Neural cell (in vitro differentiated cells): ENCODE results near the gene MRPL28. TPM values are rescaled to one million over a fixed set of nuclear protein-coding genes. Genes with fewer than 3 reads are reported as not detected.

Experiments
- H2AFZ ChIP-seq: fragments of 200-600, 300-800 bp; sonication (generic), shearing (Covaris generic); 2 replicates; pipeline ENCODE4 v1.6.0; 2014; ENCODE audit warnings: low read depth, mild to moderate bottlenecking, antibody characterized with exemption, low read length, moderate library complexity
- H3F3A ChIP-seq: fragments of 200-600 bp; shearing (Covaris generic); 2 replicates; pipeline ENCODE4 v1.6.1; 2016; ENCODE audit warnings: mild to moderate bottlenecking, moderate library complexity, mixed read lengths, antibody characterized with exemption, low read length; ENCODE audit not compliant: insufficient read depth, poor library complexity, severe bottlenecking
- H3K27ac ChIP-seq: fragments of 200-600, 300-800 bp; sonication (generic), shearing (Covaris generic); 2 replicates; pipeline ENCODE4 v1.5.1; 2014; ENCODE audit warnings: mild to moderate bottlenecking, low read length, moderate library complexity
- H3K27me3 ChIP-seq: fragments of 300-800, 200-600 bp; sonication (generic), shearing (Covaris generic); 2 replicates; pipeline ENCODE4 v1.6.0; 2014; ENCODE audit warnings: mild to moderate bottlenecking, low read depth, low read length, moderate library complexity; ENCODE audit not compliant: insufficient read depth
- H3K36me3 ChIP-seq: fragments of 300-800, 200-600 bp; sonication (generic), shearing (Covaris generic); 2 replicates; pipeline ENCODE4 v1.5.1; 2014; ENCODE audit warnings: mild to moderate bottlenecking, antibody characterized with exemption, low read length, moderate library complexity; ENCODE audit not compliant: insufficient read depth
- H3K4me2 ChIP-seq: fragments of 300-800, 200-600 bp; sonication (generic), shearing (Covaris generic); 2 replicates; pipeline ENCODE4 v1.6.0; 2014; ENCODE audit warnings: mild to moderate bottlenecking, low read length
- H3K4me3 ChIP-seq: fragments of 300-800, 200-600 bp; sonication (generic), shearing (Covaris generic); 2 replicates; pipeline ENCODE4 v1.5.1; 2014; ENCODE audit warnings: mild to moderate bottlenecking, low read length, moderate library complexity
- H3K79me2 ChIP-seq: fragments of 200-600 bp; shearing (Covaris generic); replicated peaks from 2 replicates; pipeline ENCODE4 v1.6.0; 2014; ENCODE audit warnings: mild to moderate bottlenecking, low read length, moderate library complexity; ENCODE audit not compliant: insufficient read depth
- H3K9ac ChIP-seq: fragments of 300-800, 200-600 bp; sonication (generic), shearing (Covaris generic); 2 replicates; pipeline ENCODE4 v1.6.1; 2016; ENCODE audit warnings: mild to moderate bottlenecking, low read length, mixed read lengths
- H3K9me2 ChIP-seq: fragments of 200-600 bp; shearing (Covaris generic); 2 replicates; pipeline ENCODE4 v1.6.1; 2016; ENCODE audit warnings: mild to moderate bottlenecking, low read length, mixed read lengths; ENCODE audit not compliant: insufficient read depth
- H3K9me3 ChIP-seq: fragments of 200-600, 300-800 bp; sonication (generic), shearing (Covaris generic); 2 replicates; pipeline ENCODE4 v1.6.1; 2016; ENCODE audit warnings: mild to moderate bottlenecking, mixed run types, low read length, moderate library complexity, mixed read lengths
- H4K20me1 ChIP-seq: fragments of 200-600 bp; shearing (Covaris generic); 2 replicates; pipeline ENCODE4 v1.6.1; 2016; ENCODE audit warnings: mild to moderate bottlenecking, mixed run types; ENCODE audit not compliant: insufficient read depth
- EP300 ChIP-seq: fragments of 450-650 bp; conservative IDR thresholded peaks from 2 replicates; pipeline ENCODE4 v1.6.1; 2014; ENCODE audit warnings: antibody characterized with exemption, mild to moderate bottlenecking, moderate library complexity; ENCODE audit not compliant: poor library complexity, severe bottlenecking
- EZH2 ChIP-seq: fragments of 200-600, 300-800 bp; shearing (Covaris generic), sonication (generic); IDR thresholded peaks from 2 replicates; pipeline ENCODE4 v1.6.1; 2014; ENCODE audit warnings: antibody characterized with exemption, low read length, borderline replicate concordance, mild to moderate bottlenecking; ENCODE audit not compliant: insufficient read depth, poor library complexity, severe bottlenecking
- MXI1 ChIP-seq: fragments of 450-650 bp; conservative IDR thresholded peaks from 2 replicates; pipeline ENCODE4 v1.6.1; 2014; ENCODE audit warnings: antibody characterized with exemption, mild to moderate bottlenecking; ENCODE audit not compliant: poor library complexity, severe bottlenecking
- POLR2AphosphoS5 ChIP-seq: IDR thresholded peaks from 2 replicates; pipeline ENCODE4 v1.6.1; 2012
- RAD21 ChIP-seq: fragments of 450-650 bp; conservative IDR thresholded peaks from 2 replicates; pipeline ENCODE4 v1.6.1; 2014; ENCODE audit warnings: antibody characterized with exemption, mild to moderate bottlenecking, moderate library complexity
- SMC3 ChIP-seq: fragments of 450-650 bp; conservative IDR thresholded peaks from 2 replicates; pipeline ENCODE4 v1.6.1; 2014; ENCODE audit warnings: antibody characterized with exemption, mild to moderate bottlenecking, moderate library complexity; ENCODE audit not compliant: poor library complexity
- TAF1 ChIP-seq: IDR thresholded peaks from 2 replicates; pipeline ENCODE4 v1.6.1; 2012; ENCODE audit warnings: low read depth
- polyA plus RNA-seq: library from polyadenylated mRNA; depleted of rRNA; stranded (reverse); fragments of >200 nt; gene quantifications from 2 replicates; pipeline ENCODE4 v1.2.3, GENCODE V29; 2014
- TF ChIP-seq, protein P1 (sequence below): fragments of 450-650 bp; IDR thresholded peaks from 2 replicates; pipeline ENCODE4 v1.5.1; 2014; ENCODE audit warnings: antibody characterized with exemption, mild to moderate bottlenecking, moderate library complexity; ENCODE audit not compliant: poor library complexity, severe bottlenecking
- TF ChIP-seq, protein P2 (sequence below): IDR thresholded peaks from 2 replicates; pipeline ENCODE4 v1.6.1; 2012; ENCODE audit warnings: borderline replicate concordance

The MRPL28 gene
- polyA plus RNA-seq, 1 donor from 2014 or later: 134 TPM

DNA sequence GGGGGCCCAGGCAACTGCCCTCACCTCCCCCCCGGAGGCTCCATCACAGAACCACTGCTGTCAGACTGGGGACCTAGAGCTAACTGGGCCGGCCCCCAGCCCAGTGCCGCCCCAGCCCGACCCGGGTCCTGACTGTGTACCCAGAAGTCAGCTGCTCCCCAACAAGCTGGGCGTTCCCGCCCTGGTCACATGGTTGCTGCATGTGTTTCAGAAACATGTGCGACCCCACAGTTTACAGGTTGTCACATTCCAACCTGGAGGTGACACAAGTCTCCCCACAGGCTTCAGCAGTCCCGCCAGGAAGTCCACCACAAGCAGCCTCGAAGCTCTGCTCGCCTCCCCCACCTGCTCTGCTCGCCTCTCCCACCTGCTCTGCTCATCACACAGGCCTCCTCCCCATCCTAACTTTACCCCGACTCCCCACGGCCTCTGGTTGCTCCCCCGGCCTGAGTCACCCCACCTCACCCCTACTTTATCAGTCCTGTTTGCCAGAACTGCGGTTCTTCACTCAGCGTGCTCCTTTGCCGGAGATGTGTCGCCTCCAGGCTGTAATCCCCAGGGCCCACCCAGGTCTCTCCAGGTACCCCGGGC, 968 bp downstream of the MRPL28 start (continued):
- TF ChIP-seq, protein P1, sequence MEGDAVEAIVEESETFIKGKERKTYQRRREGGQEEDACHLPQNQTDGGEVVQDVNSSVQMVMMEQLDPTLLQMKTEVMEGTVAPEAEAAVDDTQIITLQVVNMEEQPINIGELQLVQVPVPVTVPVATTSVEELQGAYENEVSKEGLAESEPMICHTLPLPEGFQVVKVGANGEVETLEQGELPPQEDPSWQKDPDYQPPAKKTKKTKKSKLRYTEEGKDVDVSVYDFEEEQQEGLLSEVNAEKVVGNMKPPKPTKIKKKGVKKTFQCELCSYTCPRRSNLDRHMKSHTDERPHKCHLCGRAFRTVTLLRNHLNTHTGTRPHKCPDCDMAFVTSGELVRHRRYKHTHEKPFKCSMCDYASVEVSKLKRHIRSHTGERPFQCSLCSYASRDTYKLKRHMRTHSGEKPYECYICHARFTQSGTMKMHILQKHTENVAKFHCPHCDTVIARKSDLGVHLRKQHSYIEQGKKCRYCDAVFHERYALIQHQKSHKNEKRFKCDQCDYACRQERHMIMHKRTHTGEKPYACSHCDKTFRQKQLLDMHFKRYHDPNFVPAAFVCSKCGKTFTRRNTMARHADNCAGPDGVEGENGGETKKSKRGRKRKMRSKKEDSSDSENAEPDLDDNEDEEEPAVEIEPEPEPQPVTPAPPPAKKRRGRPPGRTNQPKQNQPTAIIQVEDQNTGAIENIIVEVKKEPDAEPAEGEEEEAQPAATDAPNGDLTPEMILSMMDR: no peak

DNA sequence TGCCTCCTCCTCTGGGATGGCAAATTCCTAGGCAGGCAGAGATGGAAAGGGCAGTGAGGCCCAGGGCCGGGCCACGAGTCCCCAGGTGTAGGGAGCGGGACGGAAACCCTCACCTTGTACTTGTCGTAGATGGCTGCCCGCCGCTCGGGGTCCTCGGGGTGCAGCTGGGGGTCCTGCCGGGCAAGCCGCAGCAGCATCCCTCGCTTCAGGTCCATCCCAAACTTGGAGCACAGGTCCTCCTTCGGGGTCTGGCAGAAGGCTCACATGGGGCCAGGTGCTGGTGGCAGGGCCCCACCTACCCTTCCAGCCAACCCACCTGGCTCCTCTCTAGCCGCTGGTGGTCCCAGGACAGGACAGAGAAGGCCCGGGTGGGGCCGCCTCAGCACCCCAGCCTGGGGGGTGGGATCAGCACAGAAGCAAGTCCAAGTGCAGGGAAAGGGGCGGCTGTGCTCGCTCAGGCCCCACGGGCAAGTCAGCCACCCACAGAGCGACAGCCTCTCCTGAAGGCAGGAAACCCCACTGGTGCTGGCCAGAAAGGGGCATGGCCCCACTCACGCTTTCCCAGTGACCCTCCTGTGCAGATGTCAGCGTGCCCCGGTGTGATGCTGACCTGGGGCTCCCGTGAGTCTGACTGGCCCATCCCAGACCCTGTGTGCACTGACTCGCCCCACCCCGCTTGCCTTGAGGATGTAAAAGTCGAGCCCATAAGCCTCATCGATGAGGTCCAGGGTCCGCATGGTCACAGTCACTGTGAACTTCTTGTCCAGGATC, 1.8 kb downstream of the MRPL28 start:
- H3K79me2 ChIP-seq: no peaks in the 10 kb centered on the region
- no peaks in the 10 kb centered on the region for H3K9me2 ChIP-seq
- no peaks in the 10 kb centered on the region for H4K20me1 ChIP-seq
- no peaks in the 10 kb centered on the region for H3K9me3 ChIP-seq
- no peak for TF ChIP-seq MXI1
- no peak for TF ChIP-seq TAF1
- no peak for TF ChIP-seq RAD21
- TF ChIP-seq, protein P1: no peak
- no peak for TF ChIP-seq SMC3
- TF ChIP-seq EP300: no peak
- no peak for TF ChIP-seq POLR2AphosphoS5
- no peak for TF ChIP-seq EZH2
- TF ChIP-seq, protein P2, sequence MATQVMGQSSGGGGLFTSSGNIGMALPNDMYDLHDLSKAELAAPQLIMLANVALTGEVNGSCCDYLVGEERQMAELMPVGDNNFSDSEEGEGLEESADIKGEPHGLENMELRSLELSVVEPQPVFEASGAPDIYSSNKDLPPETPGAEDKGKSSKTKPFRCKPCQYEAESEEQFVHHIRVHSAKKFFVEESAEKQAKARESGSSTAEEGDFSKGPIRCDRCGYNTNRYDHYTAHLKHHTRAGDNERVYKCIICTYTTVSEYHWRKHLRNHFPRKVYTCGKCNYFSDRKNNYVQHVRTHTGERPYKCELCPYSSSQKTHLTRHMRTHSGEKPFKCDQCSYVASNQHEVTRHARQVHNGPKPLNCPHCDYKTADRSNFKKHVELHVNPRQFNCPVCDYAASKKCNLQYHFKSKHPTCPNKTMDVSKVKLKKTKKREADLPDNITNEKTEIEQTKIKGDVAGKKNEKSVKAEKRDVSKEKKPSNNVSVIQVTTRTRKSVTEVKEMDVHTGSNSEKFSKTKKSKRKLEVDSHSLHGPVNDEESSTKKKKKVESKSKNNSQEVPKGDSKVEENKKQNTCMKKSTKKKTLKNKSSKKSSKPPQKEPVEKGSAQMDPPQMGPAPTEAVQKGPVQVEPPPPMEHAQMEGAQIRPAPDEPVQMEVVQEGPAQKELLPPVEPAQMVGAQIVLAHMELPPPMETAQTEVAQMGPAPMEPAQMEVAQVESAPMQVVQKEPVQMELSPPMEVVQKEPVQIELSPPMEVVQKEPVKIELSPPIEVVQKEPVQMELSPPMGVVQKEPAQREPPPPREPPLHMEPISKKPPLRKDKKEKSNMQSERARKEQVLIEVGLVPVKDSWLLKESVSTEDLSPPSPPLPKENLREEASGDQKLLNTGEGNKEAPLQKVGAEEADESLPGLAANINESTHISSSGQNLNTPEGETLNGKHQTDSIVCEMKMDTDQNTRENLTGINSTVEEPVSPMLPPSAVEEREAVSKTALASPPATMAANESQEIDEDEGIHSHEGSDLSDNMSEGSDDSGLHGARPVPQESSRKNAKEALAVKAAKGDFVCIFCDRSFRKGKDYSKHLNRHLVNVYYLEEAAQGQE: no peak
- H3K4me3 ChIP-seq: peak overlapping the region; percentile 61
- no peak overlapping the region for H3K4me2 ChIP-seq
- H3K27ac ChIP-seq: no peak overlapping the region
- no peaks in the 10 kb centered on the region for H3K27me3 ChIP-seq
- H2AFZ ChIP-seq: no peak overlapping the region
- H3F3A ChIP-seq: no peaks in the 10 kb centered on the region
- H3K36me3 ChIP-seq: no peaks in the 10 kb centered on the region
- no peak overlapping the region for H3K9ac ChIP-seq
